ENCODE results near the gene SHC4.

GRCh38 chr15:48823706-48824105 is 140.0 kb downstream of the SHC4 start:
- TF ChIP-seq GABPA (IDR thresholded peaks at IDR 0.05; ENCODE audit: low read depth) (no peak), CTCF (IDR thresholded peaks at IDR 0.05; ENCODE audit: insufficient read depth, low read length) (no peak)
